Mucosa of descending colon (tissue), 3 donors: ENCODE results near the gene KRTAP22-2. TPM values are rescaled to one million over a fixed set of nuclear protein-coding genes. Genes with fewer than 3 reads are reported as not detected.

Experiments used
- ATAC-seq: fragments of 200-7000 bp; cut with Tn5 transposase; one replicate; pipeline ENCODE4 v1.9.1; 2020; ENCODE audit warnings: mild to moderate bottlenecking, moderate library complexity
- DNase-seq, 3 donors: peaks; one replicate each; pipeline ENCODE4 v3.0.0-alpha.2; 2020
- H3K36me3 ChIP-seq: fragments of 200-600 bp; one replicate; pipeline ENCODE4 v1.8.0; 2021; ENCODE audit warnings: low read depth, mild to moderate bottlenecking
- H3K4me1 ChIP-seq: fragments of 200-600 bp; one replicate; pipeline ENCODE4 v1.8.0; 2021; ENCODE audit warnings: low read depth, mild to moderate bottlenecking
- H3K4me3 ChIP-seq: fragments of 200-600 bp; one replicate; pipeline ENCODE4 v1.8.0; 2021; ENCODE audit warnings: mild to moderate bottlenecking
- H3K9me3 ChIP-seq: fragments of 200-600 bp; one replicate; pipeline ENCODE4 v1.8.0; 2021; ENCODE audit warnings: mild to moderate bottlenecking
- intact Hi-C, 2 donors: fragments of 100-400 bp; cut with DNase I in 1 of 2; cut with micrococcal nuclease in 1 of 2; formaldehyde crosslinking; loops; one replicate each; pipeline versions ENCODE4 v1.11.0 to v1.11.1; 2022; cut with DNase I, micrococcal nuclease
- total RNA-seq, 3 donors: library from RNA; stranded (reverse); fragmentation: NEBNext Ultra II Directional in 2 of 3; extraction: Animal tissue kit (Norgen Biotek cat#: 25700) in 2 of 3; gene quantifications; one replicate each; pipeline versions ENCODE4 v1.2.1 to v1.2.4, GENCODE V29; 2021 to 2023
- TF ChIP-seq, protein P1 (sequence below): fragments of 200-600 bp; IDR thresholded peaks from one replicate; pipeline ENCODE4 v1.8.0; 2022; ENCODE audit warnings: antibody characterized with exemption, mild to moderate bottlenecking
- donor health status: DM: no; HTN: no; CAD: no; lungs with moderate emphysema.
- donor health status: DM: no; HTN: no; CAD: no.
- donor health status: DM: no; HTN: yes; CAD: no.

The KRTAP22-2 gene
- total RNA-seq, 3 donors from 2014 or later = not detected

DNA sequence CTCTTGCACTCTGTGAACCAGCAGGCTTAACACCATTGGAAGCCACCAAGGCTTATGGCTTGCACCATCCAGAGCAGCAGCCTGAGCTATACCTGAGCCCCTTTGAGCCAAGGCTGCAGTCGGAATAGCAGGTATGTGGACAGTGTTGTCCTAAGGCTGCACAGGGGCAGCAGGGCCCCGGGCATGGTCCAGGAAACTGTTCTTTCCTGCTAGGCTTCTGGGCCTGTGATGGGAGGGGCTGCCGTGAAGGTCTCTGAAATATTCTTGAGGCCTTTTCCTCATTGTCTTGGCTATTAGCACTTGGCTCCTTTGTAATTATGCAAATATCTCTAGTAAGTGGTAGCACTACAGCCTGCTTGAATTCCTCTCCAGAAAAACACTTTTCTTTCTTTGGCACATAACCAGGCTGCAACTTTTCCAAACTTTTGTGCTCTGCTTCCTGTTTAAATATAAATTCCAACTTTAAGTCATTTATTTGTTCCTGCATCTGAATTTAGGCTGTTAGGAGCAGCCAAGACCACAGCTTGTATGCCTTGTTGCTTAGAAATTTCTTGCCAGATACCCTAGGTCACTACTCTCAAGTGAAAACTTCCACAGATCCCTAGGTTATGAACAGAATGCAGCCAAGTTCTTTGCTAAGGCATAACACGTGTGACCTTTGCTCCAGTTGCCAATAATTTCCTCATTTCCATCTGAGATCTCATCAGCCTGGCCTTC lies 35.4 kb upstream of the KRTAP22-2 start:
- H3K4me1 ChIP-seq = no peaks in the 10 kb centered on the region
- peaks cover 73% of the 10 kb centered on the region for H3K9me3 ChIP-seq
- TF ChIP-seq, protein P1, sequence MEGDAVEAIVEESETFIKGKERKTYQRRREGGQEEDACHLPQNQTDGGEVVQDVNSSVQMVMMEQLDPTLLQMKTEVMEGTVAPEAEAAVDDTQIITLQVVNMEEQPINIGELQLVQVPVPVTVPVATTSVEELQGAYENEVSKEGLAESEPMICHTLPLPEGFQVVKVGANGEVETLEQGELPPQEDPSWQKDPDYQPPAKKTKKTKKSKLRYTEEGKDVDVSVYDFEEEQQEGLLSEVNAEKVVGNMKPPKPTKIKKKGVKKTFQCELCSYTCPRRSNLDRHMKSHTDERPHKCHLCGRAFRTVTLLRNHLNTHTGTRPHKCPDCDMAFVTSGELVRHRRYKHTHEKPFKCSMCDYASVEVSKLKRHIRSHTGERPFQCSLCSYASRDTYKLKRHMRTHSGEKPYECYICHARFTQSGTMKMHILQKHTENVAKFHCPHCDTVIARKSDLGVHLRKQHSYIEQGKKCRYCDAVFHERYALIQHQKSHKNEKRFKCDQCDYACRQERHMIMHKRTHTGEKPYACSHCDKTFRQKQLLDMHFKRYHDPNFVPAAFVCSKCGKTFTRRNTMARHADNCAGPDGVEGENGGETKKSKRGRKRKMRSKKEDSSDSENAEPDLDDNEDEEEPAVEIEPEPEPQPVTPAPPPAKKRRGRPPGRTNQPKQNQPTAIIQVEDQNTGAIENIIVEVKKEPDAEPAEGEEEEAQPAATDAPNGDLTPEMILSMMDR = no peak
- H3K4me3 ChIP-seq = no peak overlapping the region
- ATAC-seq (no peak), DNase-seq (no peak)
- intact Hi-C loops = no loop called here
- no peaks in the 10 kb centered on the region for H3K36me3 ChIP-seq

DNA sequence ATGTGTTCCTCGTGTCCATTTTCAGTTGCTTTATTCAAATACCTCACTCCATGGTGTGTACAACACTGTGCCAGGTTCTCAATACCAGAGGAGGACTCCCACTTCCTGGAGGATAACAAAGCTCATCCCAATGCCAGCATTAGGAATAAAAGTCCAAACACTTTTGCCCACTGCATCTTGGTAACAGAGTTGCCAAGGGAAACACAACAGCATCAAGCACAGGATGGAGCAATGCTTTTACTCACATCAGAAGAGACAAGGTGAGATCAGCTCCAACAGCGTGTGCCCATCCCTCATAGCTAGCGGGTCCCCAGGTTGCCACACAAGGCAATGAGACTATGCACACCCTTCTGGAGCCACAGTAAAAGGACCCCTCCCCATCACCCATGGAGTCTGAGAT lies 33.2 kb upstream of the KRTAP22-2 start:
- intact Hi-C loops = no loop called here
- TF ChIP-seq, protein P1 = no peak
- no peak for ATAC-seq

DNA sequence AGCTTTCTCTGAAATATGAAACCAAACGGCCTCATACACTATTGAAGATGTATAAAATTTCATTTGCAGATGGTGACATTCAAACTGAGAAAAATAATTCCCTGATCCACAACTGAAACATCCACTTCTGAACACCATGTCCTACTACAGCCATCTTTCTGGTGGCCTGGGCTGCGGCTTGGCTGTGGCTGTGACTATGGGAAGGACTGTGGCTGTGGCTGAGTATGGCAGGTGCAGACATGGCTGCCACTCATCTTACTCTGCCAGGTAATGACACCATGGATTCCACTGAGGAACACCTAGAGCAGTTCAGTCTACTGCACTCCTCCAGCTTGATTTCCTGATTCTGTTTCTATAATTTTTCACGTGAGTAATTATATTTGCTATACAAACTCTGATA lies 30.3 kb upstream of the KRTAP22-2 start, which contains the start of gene KRTAP20-4:
Gene KRTAP20-4, plus strand, starts transcription at position 106 of the 400 bp plus-strand sequence.
- TF ChIP-seq, protein P1 = no peak
- no peak for DNase-seq
- ATAC-seq = no peak
- Histone ChIP-seq H3K4me3 (no peak within 1 kb of the TSS), H3K4me1 (no peaks in the 10 kb centered on the region), H3K36me3 (no peaks in the 10 kb centered on the region), H3K9me3 (peaks cover 53% of the 10 kb centered on the region)
- intact Hi-C loops = no loop called here

More for the DNA sequence above, 33.2 kb upstream of the KRTAP22-2 start:
- Histone ChIP-seq H3K4me3 (no peak overlapping the region), H3K9me3 (peaks cover 62% of the 10 kb centered on the region), H3K4me1 (no peaks in the 10 kb centered on the region), H3K36me3 (no peaks in the 10 kb centered on the region)
- DNase-seq = no peak

DNA sequence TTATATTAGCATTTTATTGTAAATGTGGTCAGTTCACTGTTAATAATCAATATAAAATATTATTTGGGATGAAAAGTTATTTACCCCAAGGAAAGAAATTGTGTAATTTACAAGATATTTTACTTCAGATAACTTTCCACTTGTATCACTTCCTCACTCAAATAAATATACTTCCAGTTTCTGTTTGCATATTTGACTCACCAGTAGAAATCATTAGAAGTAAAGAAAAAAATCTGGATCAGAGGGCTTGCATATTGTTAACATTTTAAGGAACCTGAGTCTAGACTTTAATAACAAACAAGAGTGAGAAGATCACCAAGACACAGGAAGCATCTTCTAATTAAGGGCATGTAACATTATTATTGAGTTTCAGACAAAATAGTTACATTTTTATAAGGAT lies 29.9 kb upstream of the KRTAP22-2 start:
- DNase-seq (no peak), ATAC-seq (no peak)
- H3K36me3 ChIP-seq = no peaks in the 10 kb centered on the region
- TF ChIP-seq, protein P1 = no peak
- no peaks in the 10 kb centered on the region for H3K4me1 ChIP-seq
- H3K4me3 ChIP-seq = no peak overlapping the region
- intact Hi-C loops = no loop called here
- peaks cover 48% of the 10 kb centered on the region for H3K9me3 ChIP-seq

DNA sequence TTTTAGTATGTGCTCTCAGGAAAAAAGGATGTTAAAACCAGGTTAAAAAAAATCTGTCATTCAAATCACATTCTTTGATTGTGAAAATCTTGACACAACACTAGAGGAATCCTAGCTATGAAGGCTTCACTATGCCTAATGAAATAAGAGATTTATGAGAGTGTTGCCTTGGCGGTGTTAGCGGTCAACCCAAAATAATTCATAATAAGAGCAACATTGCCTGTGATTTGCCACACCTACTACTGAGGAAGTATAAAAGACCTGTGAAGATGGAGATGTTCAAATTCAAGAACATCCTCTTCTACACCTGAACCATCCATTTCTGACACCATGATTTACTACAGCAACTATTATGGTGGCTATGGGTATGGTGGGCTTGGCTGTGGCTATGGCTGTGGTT lies 25.9 kb upstream of the KRTAP22-2 start, which contains the start of gene KRTAP20-1:
Gene KRTAP20-1, plus strand, starts transcription at position 301 of the 400 bp plus-strand sequence. Its CDS starts 30 bp downstream, at position 331.
- Histone ChIP-seq H3K36me3 (no peaks in the 10 kb centered on the region), H3K9me3 (peaks cover 49% of the 10 kb centered on the region), H3K4me3 (no peak within 1 kb of the TSS), H3K4me1 (no peaks in the 10 kb centered on the region)
- no peak for DNase-seq
- ATAC-seq = no peak
- intact Hi-C loops = no loop called here
- TF ChIP-seq, protein P1 = no peak
